D721Med (cell line): ENCODE data around the gene DIAPH2.

Source experiments
- DNase-seq: peaks from one replicate; pipeline ENCODE4 v3.0.0; 2011; ENCODE audit warnings: low spot score; ENCODE audit not compliant: insufficient read length
- FAIRE-seq: peaks from 2 replicates; lab custom pipeline; 2011; peaks lifted over from hg19 to GRCh38; lab: Jason Lieb, UNC
- CTCF ChIP-seq: IDR thresholded peaks from 2 replicates; pipeline ENCODE4 v1.5.1; 2012; ENCODE audit warnings: mild to moderate bottlenecking, control low read depth; ENCODE audit not compliant: insufficient read depth; ENCODE audit errors: missing control alignments

Gene DIAPH2

GRCh38 chrX:97366237-97366636 lies 681.6 kb downstream of the DIAPH2 start:
- FAIRE-seq (no peak), DNase-seq (no peak)
- TF ChIP-seq CTCF, result no peak

GRCh38 chrX:97367125-97367524 lies 682.5 kb downstream of the DIAPH2 start:
- FAIRE-seq, result no peak

GRCh38 chrX:97369947-97370346 lies 685.3 kb downstream of the DIAPH2 start:
- FAIRE-seq, result peak; percentile 58
- DNase-seq, result no peak
- TF ChIP-seq CTCF, result no peak

More at GRCh38 chrX:97367125-97367524, 682.5 kb downstream of the DIAPH2 start:
- no peak for TF ChIP-seq CTCF
- DNase-seq, result no peak

- no peak for TF ChIP-seq CTCF
- no peak for DNase-seq
- no peak for FAIRE-seq
These were observed 687.5 kb downstream of the DIAPH2 start for GRCh38 chrX:97372001-97372766.

GRCh38 chrX:97374266-97374665 lies 689.6 kb downstream of the DIAPH2 start:
- TF ChIP-seq CTCF, result no peak
- FAIRE-seq (no peak), DNase-seq (no peak)

- no peak for TF ChIP-seq CTCF
- no peak for FAIRE-seq
- no peak for DNase-seq
These were observed 695.6 kb downstream of the DIAPH2 start for GRCh38 chrX:97380200-97380599.

- no peak for FAIRE-seq
- TF ChIP-seq CTCF, result no peak
- no peak for DNase-seq
These were observed 700.0 kb downstream of the DIAPH2 start for GRCh38 chrX:97384685-97385084.
